Measurements from ENCODE around the gene PDPK1.
"Not testable (repeated sequence)": the region's sequence is repeated elsewhere in the genome, so short reads cannot be mapped to it uniquely, and the experiment has no call there.

PDPK1 gene

DNA sequence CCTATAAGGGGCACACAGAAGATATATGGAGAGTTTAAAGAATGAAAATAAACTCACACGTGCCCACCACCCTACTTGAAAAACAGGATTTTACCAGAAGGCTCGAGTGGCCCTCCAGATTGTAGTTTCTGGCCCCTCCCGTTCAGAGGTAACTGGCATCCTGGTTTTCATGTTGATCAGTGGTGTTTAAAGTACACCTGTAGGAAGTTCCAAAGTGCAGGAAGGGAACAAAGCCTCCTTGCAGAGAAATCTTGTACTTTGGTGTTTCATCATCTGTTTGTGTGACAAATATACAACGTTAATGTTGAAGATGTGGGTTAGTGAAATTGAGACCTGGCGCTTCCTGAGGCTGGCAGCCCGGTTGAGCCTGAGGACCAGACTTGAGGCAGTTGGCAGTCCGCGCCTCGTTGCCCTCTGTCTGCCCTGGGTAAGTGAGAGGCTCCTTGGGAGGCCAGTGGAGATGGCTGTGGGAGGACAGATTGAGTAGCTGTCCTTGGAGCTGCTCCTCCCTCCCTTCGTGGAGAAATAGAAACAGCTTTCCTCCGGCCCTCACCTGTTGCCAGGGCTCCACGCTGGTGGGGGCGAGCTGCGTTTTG lies 12.6 kb downstream of the PDPK1 start:
- not testable (repeated sequence) for DNase-seq

DNA sequence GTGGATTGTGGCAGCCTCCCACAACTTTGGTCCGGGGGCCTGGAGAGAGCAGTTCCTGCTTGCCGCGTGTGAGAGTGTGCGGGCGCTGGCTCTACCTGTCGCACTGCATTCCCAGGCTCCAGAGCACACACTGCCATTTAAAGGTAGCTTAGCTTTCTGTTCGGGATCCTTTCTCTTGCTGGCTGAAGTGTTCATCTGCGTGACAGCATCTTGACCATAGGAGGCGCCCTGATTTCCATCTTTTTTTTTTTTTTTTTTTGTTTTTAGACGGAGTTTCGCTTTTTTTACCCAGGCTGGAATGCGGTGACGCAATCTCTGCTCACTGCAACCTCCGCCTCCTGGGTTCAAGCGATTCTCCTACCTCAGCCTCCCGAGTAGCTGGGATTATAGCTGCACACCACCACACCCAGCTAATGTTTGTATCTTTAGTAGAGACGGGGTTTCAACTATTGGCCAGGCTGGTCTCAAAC lies 13.6 kb downstream of the PDPK1 start:
- DNase-seq, result not testable (repeated sequence)

DNA sequence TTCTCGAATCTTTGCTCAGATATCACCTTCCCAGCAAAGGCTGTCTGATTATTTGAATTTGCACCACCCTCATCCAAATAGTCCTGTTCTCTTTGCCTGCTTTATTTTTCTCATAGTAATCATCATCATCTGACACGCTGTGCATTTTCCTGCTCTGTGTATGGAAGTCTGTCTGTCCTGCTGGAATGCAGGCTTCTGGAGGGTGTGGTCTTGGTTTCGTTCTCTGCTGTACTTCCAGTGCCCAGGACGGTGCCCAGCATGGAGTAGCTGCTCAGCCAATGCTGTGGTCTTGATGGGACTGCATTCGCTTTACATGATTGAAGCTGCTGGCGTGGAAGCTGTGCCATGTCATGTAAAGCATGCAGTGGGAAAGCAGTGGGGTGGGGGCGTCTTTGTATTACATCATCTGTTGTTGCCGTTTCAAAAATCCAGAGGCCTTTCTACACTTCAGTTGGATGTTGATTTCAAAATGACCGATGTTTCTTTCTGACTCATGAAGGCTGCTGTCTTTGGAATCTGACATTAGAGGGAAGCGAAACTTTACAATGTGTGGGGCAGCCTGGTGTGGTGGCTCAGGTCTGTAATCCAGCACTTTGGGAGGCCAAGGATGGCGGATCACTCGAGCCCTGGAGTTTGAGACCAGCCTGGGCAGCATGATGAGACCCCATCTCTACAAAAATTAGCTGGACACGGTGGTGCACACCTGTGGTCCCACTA lies 17.0 kb downstream of the PDPK1 start:
- not testable (repeated sequence) for DNase-seq

DNA sequence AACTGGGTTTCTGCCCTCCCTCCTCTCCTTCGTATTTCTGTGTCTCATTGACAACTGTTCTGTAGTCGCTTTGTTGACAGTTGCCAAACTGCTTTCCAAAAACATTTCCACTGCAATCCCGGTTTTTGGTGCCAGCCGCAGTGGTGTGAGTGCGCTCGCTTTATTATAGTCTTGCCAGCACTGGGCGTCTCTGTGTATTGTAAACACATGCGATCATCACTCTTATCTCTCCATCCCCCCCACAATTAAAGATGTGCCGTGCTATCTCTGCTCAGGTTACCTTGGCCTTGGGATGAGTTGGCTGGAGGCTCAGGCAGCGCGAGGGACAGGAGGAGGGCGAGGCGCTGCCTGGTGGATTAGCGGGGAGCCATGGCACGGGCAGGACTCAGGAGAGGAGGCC lies 19.3 kb downstream of the PDPK1 start:
- DNase-seq, result not testable (repeated sequence)

DNA sequence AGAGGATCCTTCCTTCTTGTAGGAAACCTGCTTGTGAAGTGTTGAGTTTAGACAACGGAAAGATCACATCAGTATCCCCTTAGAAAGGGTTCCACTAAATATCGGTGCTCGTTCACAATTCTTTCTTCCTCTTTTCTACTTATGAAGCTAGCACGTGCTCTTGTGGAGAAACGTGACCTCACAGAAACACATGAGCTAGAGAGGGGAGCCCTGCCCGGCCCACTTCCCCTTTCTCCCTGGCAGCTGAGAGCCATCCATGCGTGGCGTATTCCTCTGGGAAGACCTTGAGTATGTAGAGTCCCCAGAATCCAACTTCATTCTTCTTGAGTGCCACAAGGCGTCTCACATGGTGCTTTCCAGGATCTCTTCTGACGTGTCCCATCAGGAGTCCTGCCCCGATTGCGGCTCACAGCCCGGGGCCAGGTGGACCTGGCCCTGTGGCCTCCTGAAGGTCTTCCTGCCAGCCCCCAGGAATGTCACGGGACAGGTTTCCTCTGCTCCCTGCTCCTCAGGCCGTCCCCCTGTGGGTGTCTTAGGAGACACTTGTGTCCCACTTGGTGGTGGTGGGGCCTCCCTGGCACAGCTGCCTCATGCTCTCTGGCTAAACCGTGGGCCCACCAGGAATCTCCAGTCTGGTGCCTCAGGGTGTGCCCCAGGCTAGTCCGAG lies 22.4 kb downstream of the PDPK1 start:
- not testable (repeated sequence) for DNase-seq

DNA sequence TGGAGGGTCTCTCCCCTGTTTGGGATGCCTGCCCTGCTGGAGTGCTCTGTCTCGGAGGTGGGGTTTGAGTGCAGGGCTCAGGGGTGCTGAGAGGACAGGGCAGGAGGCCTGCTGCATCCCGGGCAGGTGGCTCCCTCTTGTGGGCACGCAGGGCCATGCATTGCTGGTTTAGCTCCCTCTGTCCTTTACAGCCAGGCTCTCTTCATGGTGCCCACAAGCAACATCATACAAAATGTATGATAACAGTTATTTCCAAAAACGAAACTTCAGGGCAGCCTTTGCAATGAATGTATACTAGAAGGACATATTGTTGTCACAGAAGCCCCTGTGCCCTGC lies 22.9 kb downstream of the PDPK1 start:
- peak; percentile 62 for DNase-seq

DNA sequence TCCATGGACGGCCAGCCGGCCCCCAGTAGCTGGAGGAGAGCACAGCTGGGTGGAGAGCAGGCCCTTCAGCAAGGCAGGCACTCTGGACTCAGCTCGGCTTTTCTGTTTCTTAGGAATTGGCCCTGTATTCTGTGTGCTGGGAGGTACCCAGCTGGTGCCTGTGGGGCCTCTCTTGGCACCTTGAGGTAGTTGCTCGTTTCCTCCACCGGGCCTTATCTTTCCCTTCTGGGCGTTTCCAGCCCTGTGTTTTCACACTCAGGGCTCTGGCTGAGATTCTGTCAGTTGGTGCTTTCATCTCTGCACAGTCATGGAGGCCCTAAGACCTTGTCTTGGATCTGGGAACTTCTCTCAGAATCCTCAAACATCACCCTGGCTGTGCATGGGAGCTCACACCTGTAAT lies 29.7 kb downstream of the PDPK1 start:
- DNase-seq, result not testable (repeated sequence)

DNA sequence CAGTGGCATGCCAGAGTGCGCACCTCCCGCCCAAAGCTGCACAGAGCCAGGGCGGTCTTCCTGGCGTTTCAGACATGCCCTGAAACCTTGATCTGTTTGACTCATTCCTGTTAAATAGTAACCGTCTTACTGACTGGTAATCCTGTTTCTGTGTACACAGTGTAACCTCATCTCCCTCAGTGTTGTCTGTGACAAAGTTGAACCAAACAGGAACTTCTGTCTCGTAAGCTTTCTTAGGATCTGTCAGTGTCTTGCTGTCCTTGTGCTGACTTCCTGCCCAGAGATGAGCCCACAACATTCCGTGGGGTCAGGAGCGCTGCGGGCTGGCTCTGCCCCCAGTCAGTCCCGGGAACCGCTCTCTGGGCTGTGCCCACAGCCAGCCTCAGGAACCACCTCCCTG lies 30.8 kb downstream of the PDPK1 start:
- DNase-seq, result not testable (repeated sequence)

DNA sequence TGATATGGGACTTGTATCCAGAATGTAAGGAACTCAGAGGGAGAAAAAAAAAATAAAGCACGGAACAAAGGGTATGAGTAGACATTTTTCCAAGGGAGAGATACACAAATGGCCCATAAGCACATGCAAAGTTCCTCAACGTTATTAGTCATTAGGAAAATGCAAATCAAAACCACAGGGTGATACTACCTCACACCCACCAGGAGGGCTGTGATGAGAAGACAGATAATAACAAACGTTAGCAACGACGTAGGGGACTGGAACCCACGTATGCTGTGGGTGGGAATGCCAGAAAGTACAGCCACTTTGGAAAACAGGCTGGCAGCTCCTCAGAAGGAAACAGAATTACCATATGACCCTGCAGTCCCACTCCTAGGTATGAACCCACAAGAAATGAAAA lies 34.9 kb downstream of the PDPK1 start:
- DNase-seq, result not testable (repeated sequence)

DNA sequence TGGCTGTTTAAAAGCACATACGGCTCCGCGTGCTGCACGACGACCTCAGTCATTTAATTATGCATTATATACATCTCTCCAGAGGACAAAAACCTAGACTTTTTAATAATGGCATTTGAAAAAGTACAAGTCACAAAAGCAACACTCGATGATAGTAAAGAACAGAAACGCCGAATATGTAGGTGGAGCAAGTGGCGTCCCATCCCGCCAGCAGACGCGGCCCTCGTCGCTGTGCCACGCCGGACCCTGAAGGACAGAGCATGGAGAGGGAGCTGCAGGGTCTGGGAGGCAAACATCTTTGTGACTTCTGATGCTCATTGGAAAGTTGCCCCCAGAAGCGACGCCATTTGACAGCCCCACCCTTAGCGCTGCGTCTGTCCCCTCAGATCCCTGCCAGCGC lies 38.0 kb downstream of the PDPK1 start:
- DNase-seq, result not testable (repeated sequence)

DNA sequence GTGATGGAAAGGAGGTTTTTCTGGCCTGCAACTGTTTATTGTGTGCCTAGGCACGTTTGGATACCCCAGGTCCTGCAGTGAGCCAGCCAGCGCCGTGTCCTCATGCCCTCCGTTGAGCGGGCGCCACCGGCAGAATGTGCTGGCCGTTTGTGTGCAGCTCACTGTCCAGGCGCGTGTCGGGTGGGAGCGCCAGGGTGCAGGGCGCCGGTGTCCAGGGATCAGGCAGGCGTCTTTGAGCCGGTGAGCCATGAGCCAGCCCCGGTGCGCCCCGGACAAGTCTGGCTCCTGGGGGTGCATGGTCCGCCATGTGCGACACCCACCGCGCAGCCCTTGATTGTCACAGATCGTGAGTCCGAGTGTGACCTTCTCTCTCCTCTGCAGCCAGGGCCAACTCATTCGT lies 39.2 kb downstream of the PDPK1 start:
- DNase-seq, result not testable (repeated sequence)

DNA sequence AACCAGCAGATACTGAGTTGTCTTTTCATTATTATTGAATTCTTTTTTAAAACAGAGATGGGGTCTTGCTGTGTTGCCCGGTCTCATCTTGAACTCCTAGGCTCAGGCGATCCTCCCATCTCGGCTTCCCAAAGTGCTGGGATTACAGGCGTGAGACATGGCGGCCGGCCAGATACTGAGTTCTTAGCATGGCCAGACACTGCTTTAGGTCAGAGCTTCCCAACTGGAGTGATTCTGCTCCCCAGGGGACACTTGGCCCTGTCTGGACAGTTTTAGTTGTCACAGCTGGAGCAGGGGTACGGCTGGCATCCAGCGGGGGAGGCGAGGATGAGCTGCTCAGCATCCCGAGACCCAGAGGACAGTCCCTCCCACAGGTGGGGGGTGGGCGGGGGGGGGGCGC lies 41.1 kb downstream of the PDPK1 start:
- not testable (repeated sequence) for DNase-seq

DNA sequence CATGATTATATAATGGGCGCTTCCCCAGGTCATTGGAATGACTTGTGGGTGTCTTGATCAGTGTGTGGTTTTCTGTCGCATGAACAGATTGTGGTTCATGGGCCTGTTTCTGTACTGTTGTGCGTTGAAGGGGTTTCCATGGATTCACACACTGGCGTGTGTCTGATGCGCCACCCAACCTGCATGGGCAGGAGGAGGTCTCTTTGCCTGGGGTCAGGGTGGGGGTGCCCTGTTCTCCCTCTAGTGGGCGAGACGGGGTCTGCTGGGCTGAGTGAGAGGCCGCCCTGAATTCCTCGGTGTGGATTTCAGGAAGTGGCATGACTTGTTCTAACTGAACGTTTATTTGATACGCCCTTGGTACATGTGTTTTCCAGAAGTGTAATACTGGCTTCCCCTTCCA lies 42.3 kb downstream of the PDPK1 start:
- DNase-seq, result not testable (repeated sequence)

DNA sequence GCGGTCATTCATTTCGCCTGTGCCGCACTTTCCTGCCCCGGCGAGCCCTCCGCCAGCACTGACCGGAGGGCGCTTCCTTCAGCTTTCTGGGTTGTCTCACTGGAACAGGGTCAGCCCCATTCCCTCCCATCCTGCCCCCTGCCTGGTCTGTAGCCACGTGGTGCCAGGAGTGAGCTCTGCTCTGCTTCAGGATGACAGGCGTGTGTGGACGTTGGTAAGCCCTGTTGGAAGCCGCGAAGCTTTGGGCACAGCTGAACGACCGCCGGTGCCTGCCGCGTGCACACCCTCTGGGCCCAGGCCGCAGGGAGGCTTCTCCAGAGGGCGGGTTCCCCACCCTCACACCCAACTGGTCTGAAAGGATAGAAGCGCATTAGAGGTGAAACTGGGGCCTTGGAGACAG lies 43.0 kb downstream of the PDPK1 start:
- not testable (repeated sequence) for DNase-seq

DNA sequence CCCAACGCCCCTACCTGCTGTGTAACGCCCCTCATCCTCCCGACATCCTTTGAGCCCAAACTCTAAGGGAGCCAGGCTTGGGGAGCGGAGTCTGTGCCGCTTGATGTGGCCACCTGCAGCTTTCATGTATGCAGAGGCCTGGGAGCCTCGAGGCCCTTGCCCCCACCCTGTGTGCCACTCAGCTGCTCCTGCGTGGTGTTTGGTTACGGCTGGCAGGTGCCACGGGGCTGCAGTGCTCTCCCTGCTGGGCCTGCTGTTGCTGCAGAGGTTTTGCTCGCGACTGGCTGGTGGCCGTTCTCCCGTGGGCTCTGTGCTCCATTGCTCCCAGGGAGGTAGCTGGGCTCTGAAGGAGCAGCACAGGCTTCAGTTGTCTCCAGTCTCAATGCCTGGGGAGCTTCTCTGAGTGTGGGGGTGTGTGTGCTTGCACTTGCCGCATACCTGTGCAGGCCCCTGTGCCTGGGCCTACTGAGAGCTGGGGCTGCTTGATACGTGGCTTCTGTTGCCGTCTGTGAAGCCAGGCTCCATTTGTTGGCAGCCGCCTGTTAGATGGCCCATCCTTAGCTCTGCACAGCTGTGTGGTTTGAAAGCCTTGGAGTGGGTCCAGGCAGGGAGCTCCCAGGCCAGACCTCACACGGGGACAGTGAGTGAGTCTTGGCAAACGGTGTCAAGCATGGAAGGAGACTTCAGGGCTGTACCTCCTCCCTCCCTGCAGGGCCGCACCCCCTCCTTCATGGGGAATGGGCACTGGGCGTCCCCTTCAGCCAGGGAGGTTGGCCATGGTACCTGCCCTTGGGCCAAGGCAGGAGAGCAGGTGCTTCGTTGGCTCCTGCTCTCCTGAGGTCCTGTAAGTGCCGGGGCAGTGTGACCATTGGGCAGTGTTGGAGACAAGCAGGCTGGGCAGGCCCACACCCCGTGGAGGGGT lies 47.2 kb downstream of the PDPK1 start:
- DNase-seq, result no peak

DNA sequence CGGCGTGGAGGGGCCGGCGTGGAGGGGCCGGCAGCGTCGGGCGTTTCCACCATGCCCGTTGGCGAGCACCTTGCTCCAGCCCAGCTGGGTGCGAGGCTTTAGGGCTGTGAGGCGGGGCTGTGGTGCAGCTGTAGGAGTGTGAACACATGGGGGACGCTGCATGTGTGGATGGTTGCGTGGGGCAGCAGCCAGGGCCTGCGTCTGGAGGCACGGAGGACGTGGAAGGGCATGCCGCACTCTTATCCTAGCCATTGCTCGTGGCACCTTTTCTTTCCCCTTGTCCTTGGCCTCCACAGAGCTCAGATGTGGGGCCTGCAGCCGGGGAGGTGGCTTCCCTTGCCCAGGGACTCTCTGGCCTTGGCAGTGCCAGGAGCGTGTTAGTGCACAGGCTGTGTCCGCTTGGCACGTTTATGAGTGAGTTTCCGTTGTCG lies 47.8 kb downstream of the PDPK1 start:
- DNase-seq, result no peak

DNA sequence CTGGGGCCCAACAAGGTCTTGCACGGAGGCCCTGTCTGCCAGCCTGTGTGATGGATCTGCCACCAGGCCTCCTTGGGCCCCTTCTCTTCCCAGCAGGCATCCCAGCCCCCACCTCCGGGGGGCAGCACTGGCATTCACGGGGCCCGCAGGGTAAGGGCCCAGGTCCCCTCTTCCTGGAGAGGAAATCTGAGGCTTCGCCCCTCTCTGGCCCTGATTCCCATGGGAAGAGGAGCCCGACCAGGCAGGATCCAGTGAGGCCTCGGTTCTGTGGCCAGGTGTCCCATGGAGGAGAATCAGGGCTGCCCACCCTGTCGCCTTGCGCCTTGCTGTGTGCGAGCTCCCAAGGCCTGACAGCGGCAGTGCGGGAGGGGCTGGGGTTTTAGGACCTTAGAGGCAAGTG lies 48.4 kb downstream of the PDPK1 start:
- no peak for DNase-seq

DNA sequence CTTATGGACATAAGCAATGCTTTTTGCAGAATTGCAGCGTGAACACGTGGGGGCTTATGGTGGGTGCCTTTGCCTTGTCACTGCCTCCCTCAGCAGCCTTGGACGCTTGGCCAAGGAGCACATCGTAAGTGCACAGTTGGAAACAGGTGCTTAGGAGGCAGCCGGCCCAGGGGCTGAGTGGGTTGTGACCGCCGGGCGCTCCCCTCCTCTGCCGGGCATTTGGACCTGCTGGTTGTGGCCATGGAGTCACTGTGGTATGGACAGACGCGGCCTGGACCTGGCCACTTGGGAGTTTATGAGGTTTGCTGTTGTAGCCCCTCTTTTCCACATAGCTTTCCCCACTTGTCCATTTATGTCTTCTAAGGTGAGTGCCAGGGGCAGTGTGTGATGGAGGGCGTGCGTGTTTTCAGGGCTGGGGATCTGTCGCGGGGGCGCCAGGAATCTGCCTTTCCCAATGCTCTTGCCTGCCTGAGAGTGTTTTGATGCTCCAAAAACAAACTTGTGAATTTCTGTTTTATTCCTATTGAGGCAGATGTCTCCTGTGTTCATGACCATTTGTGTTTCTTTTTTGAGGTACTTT lies 49.2 kb downstream of the PDPK1 start:
- no peak for DNase-seq

DNA sequence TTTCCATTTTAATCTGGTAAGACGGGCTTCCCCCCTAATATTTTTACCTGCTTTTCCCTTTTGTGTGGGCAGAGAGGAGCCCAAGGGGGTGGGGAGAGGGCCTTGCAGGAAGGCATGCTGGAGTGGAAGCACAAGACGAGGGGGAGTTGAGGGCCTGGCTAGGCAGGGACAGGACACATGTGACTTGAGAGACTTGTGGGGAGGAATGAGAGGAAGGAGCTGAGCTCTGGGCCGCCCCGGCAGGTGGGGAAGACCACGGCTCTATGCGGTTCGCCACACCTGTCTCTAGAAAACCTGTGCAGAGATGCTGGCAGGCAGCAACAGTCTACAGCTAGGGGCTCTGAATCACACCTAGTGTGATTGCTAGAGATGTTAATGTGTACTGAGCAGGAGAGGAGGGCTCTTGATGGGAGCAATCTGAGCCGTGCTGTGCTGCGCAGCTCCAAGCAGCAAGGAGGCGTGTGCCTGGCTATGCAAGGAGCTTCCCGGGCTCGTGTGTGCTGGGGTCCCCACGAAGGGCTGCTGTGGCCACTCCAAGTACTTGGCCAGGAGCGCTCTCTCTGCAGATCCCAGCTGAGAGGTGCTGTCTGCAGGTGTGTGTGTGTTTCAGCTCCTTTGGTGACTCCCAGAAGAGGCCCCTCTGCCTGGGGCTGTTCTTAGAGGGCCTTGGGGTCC lies 50.2 kb downstream of the PDPK1 start:
- DNase-seq, result no peak

DNA sequence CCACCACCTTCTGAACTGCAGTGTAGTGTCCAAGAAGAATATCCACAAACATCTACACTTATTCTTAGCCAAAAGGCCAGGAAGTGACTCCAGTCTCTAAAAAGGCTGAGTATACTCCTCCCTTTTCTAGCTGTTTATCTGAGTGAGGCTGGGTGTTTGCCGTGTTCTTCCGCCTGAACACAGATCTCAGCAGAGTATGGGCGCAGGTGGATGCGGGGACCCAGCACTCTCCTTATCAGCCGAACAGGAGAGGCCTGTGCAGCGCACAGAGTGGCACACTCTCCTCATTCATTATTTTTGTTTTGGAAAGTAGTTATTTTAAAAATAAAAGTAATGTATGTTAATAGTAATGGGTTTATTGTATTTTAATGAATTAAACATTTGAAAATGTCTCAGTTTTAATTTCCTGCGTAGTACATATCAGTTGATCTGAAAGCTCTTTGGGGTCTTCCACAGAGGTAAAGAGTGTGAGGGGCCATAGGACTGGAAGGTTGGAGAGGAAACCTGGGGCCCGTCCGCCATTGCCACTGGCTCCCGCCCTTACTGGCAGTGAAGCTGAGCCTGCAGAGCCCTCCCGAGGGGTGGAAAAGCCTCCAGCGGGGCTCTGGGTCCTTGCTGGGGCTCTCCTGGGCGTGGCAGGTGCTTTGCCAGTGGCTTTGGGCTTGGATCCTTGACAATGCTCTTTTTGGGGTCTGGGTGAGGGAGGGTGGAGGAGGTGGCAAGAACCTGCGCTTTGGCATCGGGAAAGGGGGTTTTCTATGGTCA lies 53.8 kb downstream of the PDPK1 start:
- DNase-seq, result no peak

DNA sequence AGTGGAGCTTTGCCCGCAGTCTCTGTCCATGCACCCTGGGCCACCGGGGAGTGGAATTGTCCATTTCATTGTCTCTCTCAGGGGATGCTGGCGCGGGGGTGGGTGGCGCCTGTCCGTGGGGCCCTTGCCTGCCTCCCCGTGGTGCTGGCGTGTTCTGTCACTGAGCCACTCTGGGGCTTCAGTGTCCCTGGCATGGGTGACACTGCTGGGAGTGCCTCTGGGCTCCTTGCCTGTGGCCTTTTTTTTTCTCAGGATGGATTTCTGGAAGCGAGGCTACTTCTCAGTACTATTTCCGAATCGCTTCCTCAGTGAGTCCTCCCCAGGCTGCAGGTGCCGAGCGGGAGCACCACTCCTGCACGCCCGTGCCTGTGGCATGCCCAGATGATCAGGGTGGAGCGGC lies 55.0 kb downstream of the PDPK1 start:
- no peak for DNase-seq

All from activated CD8-positive, alpha-beta memory T cell treated with anti-CD3 and anti-CD28 coated beads, Interleukin-2, amount 50 U/mL, for 4 hours (primary cell).